NCI-H526 treated with DMSO at 0.1 percent for 48 hours (cell line): Measurements from ENCODE around the gene BRAT1.

Experiments used
- DNase-seq: peaks from one replicate; lab custom pipeline; 2025; lab: John Stamatoyannopoulos, UW

Gene BRAT1

DNA sequence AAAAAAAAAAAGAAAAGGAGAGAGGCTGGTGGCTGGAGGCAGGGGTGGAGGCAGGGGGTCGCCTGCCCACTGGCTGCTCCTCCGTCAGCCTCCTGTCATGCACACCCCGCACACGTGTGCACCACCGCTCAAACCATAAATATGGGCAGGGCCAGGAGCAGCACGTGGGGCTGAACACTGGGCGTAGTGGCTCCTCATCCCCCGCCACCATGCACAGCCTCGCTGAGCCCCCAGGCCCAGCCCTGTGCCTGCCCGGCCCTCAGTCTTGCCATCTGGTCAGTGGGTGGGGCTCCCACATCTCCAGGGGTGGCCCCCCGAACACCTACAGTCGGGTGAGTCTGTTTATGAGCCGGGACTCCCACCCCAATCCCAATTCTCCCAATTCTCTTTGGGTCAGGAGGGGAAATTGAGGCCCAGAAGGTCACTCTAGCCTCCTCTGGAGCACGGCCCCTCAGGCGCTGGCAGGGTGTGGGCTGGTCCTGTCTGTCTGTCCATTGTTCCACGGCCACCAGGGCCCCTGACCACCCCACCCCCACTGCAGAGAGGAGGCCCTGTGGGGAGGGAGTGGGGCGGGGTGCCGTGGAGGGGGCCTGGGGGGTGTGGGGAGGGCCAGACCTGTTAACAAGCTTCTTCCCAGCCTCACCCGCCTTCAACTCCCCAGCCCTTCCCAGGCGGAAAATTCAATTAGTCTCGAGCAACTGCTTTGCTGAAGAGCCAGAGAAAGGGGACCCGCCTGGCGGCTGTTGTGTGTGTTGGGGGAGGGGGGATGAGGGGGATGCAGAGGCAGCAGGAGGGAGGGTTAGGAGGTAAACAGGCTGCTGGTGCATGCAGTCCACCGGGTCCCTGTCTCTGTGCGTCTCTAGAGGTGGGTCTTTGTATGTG is 59.7 kb downstream of the BRAT1 start:
- DNase-seq, result no peak

GRCh38 chr7:2494191-2495130 is 60.9 kb downstream of the BRAT1 start:
- no peak for DNase-seq

GRCh38 chr7:2493205-2494164 is 61.8 kb downstream of the BRAT1 start:
- DNase-seq, result no peak

DNA sequence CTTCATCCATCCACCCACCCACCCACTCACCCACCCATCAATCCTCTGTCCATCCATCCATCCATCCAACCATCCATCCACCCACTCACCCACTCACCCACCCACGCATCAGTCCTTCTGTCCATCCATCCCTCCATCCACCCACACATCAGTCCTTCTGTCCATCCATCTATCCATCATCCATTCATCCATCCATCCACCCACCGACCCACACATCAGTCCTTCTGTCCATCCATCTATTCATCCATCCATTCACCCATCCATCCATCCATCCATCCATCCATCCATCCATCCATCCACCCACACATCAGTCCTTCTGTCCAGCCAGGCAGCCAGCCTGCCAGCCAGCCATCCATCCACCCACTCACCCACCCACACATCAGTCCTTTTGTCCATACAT is 63.3 kb downstream of the BRAT1 start:
- DNase-seq, result no peak

- no peak for DNase-seq
Measured at GRCh38 chr7:2490181-2490651, 65.1 kb downstream of the BRAT1 start.

- no peak for DNase-seq
Measured at GRCh38 chr7:2488681-2489080, 66.6 kb downstream of the BRAT1 start.

GRCh38 chr7:2488272-2488645 is 67.1 kb downstream of the BRAT1 start:
- DNase-seq, result no peak
